ENCODE data around the gene RBP5.

Gene RBP5

DNA sequence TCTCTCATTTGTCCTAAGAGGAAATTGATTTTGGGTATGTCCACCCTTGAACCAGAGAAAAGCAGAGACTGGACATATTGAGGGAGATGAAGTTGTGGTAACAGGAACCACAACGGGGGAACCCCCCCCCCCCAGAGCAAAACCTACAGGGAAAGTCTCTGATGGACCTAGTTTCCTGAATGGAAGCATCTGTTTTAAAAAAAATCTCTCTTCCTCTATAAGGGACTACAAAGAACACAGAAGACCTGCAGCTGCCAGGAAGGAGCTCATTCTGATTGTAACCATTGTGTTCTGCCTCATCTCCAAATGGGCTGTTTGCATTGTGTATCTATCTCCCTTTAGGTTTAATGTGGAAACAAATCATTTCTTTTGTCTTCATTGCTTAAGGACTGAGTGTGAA is 54.7 kb downstream of the RBP5 start:
- no peak for ATAC-seq
- no peak for DNase-seq

All from stimulated activated naive CD8-positive, alpha-beta T cell treated with anti-CD3 and anti-CD28 coated beads, Interleukin-15, Interleukin-2, amounts not matched to agents 100 U/mL and 50 U/mL, for 24 hours (primary cell).